Activated T-cell treated with anti-CD3 and anti-CD28 coated beads for 1 hour (primary cell): ENCODE results near the gene ZC3H10.
"Not testable (repeated sequence)": the region's sequence is repeated elsewhere in the genome, so short reads cannot be mapped to it uniquely, and the experiment has no call there.

Source experiments
- DNase-seq: peaks from one replicate; pipeline ENCODE4 v3.0.0-alpha.2; 2020; ENCODE audit warnings: low read depth

ZC3H10 gene

DNA sequence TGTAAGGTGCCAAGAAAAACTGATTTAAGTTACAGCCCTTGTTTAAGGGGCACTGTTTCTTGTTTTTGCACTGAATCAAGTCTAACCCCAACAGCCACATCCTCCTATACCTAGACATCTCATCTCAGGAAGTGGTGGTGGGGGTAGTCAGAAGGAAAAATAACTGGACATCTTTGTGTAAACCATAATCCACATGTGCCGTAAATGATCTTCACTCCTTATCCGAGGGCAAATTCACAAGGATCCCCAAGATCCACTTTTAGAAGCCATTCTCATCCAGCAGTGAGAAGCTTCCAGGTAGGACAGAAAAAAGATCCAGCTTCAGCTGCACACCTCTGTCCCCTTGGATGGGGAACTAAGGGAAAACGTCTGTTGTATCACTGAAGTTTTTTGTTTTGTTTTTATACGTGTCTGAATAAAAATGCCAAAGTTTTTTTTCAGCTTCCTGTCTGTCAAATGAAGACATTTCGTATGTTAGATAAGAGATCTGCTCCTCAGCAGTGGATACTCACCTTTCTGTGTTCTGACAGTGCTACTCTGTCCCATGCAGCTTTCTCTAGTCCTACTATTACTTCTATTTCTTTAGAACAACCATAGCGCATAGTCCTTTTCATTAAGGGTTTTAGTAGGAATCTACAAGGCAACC is 14.9 kb upstream of the ZC3H10 start:
- no peak for DNase-seq

DNA sequence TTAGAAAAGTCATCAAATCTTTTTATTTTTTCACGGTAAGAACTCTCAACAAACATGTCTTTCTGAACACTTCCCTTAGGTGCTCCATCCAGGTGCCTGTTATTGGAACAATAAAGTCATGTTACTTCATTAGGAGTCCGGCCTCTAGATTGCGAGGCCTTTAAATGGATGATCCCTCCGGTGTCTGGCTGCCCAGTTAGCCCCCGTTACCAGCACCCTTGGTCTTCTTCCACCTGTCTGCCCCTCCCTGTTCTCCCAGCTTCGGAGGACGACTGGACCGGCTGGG is 14.3 kb upstream of the ZC3H10 start:
- no peak for DNase-seq

DNA sequence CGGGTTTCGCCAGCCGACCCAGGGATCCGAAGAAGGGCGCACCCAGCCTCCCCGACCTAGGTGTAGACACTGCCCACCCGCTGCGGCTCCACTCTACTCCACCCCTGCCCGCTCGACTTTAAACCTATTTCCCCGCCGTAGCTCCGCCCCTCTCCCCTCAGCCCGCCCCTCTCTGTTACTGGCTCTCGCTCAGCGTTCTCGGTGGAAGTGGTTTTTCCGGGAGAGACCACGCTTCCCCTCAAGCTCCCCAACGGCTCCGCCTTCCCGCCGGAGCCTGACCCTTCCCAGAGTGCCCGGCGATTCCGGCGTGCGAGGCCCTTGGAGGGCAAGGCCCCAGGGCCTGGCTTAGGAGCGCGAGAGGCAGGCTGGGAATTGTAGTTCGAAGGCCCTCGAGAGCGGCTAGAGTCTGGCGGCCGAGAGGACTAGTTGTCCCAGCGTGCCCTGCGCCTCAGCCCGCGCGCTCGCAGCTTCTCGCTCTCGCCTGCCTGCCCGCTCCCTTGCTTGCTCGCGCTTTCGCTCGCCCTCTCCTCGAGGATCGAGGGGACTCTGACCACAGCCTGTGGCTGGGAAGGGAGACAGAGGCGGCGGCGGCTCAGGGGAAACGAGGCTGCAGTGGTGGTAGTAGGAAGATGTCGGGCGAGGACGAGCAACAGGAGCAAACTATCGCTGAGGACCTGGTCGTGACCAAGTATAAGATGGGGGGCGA is 13.8 kb upstream of the ZC3H10 start, which contains the start of gene PA2G4:
Gene PA2G4, plus strand, starts transcription at position 451 of the 706 bp plus-strand sequence. Its CDS starts 179 bp downstream, at position 630.
- peak; percentile 93 for DNase-seq

DNA sequence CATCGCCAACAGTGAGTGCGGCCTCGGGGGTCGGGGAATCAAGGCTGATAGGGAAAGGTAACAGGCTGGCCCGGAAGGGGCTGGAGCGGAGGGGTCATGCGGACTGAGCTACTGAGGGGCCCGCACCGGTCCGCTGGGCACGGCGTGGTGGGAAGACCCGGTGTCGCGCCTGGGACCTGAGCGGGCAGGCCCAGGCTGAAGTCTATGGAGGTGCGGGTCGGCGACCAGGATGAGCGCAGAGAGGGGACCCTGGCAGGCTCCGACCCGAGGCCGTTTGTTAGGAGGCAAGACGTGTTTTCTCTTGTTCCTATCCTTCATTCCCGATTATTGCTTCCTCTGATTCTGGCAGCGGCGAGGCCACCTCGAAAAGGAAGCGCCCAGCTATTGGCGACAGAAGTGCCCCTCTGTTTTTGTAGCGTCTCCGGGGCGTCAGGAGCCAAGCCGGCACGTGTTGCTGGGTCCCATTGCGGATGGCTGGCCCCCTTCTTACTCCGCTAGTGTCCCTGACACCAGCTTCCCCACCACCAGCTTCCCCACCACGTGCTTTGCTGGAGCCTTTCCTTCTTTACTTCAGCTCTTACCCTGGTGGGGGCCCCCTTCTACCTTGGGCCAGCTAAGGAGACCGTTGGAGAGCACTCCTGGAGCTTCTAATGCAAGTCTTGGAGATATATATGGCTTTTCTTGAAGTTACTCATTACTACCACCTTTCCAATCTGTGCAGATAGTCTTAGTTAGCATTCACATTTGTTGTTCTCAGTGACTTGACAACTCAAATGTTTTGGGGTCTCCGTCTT is 13.1 kb upstream of the ZC3H10 start:
- no peak for DNase-seq

DNA sequence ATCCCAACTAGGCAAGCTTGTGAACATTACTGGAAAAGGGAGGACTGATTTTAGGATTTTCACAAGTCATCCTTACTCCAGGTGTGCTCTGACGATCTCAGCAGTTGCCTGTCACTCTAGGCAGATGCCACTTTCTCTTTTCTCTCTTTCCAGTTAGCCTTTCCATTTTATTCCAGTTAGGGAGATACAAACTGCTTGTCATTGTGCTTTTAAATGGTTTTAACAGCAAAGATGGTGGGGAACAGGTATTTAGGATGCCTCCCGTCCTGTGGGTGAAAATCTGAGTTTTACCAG is 12.5 kb upstream of the ZC3H10 start:
- no peak for DNase-seq

DNA sequence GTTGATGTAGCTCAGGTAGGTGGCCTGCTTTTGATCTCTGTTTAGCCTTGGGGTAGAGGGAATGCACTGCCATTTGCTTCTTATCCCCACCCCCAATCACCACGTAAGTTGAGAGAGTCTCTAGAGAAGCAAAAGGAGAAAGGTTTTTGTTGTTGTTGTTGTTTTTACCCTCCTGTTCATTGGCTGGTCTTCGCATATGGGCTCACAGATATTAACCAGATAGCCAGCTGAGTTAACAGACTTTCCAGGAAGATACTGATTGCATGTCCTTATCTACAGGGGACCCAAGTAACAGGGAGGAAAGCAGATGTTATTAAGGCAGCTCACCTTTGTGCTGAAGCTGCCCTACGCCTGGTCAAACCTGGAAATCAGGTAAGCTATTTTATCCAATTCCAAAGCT is 10.8 kb upstream of the ZC3H10 start:
- no peak for DNase-seq

DNA sequence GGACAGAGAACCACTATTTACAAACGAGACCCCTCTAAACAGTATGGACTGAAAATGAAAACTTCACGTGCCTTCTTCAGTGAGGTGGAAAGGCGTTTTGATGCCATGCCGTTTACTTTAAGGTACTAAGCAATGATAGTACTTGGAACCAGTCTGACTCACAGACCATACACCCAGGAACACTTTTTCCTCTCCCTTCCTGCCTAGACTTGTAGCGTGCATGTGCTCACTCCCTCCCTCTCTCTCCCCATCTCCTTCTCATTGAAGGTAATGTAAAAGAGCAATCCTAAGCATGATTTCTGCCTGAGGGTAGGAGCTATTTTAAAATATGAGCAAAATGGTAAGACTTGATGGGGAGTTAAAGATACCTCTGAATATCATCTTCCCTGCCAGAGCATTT is 7.5 kb upstream of the ZC3H10 start:
- DNase-seq = no peak

DNA sequence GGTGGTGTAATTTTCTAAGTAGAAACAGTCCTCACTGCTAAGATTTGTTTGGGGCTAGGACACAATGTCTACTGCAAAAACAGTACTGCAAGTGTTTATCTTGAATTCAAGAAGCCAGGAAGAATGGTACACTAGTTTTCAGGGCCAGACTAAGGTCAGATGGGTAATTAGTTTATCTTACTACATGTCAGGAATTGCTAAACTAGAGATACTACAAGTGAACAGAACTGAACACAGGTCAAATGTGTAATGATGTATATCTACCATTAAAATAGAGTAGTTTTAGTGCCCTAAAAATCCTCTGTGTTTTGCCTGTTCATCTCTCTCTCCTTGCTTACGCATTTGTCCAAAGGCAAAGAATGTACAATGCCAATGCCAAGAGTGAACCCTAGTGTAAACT is 4.0 kb upstream of the ZC3H10 start:
- no peak for DNase-seq

DNA sequence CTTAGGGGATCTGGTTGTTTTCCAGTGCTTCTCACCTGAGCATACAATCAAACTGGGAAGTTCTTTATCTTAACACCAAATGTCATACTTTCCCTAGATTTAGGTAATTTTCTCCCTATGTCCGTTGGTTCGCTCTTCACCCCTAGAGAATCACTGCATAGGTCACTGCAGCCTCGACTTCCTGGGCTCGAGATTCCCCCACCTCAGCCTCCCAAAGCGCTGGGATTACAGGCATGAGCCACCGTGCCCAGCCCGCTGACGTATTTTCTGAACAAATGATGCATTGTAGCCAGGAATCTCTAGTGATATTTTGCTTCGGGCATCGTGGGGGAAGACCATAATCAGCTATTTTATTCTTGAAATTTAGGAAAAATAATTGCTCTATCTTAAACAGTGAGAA is 2.7 kb upstream of the ZC3H10 start:
- no peak for DNase-seq

DNA sequence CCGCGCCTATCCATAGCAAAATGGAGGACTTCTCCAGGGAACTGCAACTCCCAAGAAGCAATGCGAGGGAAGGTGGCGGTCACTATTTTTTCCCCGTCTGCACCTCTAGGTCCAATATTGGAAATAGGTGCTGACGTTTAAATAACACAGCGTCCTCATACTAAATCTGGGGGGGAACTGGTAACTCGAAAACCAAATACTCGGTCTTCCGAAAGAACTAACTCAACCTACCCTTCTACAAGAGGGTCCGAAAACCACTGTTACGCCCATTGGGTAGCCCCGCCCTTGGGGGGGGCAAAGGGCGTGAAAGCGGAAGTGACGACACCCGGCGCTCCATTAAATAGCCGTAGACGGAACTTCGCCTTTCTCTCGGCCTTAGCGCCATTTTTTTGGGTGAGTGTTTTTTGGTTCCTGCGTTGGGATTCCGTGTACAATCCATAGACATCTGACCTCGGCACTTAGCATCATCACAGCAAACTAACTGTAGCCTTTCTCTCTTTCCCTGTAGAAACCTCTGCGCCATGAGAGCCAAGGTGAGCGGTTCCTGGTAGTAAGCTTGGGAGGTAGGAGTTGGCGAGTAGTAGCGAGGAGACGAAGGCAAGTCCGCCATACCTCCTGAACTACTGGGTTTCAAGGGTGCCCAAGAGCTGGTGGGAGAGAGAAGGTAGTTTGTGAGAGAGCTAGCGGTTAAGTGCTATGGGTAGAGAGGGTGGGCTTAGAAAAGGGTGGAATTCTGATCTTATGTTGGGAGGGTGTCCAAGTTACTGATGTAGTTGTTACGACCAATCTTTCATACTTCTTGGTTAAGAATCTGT is 1.6 kb upstream of the ZC3H10 start, which contains the start of gene RPL41:
Gene RPL41, plus strand, starts transcription at position 367 of the 815 bp plus-strand sequence.
- DNase-seq = peak; percentile 93

DNA sequence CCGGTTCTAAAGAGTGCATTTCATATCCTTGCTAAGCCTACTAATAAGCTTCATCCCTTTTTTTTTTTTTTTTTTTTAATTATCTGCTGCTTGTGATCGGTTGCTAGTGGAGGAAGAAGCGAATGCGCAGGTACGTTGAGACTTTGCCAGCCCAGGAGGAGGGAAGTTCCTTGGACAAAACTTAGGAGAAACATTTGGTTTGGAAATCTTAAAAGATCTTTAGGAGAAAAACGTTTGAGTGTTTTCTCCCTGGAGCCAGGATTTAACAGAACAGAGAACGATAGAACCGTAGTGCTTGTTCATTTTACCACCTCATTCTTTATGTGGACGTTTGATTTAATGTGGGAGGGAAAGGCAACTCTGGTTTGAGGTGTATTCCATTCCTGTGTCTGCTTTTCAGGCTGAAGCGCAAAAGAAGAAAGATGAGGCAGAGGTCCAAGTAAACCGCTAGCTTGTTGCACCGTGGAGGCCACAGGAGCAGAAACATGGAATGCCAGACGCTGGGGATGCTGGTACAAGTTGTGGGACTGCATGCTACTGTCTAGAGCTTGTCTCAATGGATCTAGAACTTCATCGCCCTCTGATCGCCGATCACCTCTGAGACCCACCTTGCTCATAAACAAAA is 872 bp upstream of the ZC3H10 start:
- DNase-seq = not testable (repeated sequence)

DNA sequence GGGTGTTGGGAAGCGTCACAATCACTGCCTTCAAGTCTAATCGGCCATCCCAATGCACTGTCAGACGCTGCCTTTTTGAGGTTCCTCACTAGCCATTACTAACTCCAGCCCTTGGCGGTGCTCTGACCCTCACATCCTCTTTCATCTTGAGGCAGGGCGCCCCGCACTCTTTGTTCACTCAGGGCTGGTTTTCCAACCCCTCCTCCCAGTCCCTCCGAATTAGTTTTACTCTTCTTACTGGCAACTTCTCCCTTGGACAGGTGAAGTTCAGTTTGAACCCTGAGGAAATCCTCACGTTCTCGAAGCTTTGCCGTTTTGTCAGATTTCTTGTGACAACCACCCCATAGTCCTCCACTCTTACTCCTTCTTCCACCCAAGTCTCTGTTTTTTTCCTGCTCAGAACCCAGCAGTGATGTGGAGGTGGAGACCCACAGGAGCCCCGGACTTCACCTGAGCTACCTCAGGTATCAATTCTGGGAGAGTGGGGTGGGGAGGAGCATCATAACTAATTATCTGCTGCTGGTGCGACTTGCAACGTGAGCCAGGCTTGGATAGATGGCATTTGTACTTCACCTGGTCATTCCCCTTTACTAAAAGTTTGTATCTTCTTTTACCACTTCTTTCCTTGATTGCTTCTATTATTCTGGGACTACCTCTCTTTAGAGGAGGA is 757 bp downstream of the ZC3H10 start:
- DNase-seq = no peak

DNA sequence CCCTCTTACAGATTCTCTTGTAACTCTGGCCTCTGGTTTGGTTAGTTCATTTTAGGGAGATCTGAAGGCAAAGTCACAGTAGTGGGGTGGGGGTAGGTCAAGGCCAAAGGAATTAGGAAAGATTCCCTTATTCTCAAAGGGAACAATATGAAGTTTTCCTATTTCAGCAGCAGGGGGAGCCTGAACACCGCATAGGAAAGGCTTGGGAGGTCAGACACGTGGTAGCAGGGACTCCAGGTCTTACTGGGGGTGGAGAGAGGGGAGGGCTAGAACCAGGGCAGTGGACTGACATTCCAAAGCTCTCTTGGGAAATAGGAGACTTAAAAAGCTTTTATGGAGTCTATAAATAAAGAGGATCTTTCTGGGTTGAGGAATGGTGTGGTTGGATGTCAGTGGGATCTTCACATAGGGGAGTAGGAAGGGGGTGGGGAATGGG is 1.3 kb downstream of the ZC3H10 start:
- DNase-seq = peak; percentile 37

DNA sequence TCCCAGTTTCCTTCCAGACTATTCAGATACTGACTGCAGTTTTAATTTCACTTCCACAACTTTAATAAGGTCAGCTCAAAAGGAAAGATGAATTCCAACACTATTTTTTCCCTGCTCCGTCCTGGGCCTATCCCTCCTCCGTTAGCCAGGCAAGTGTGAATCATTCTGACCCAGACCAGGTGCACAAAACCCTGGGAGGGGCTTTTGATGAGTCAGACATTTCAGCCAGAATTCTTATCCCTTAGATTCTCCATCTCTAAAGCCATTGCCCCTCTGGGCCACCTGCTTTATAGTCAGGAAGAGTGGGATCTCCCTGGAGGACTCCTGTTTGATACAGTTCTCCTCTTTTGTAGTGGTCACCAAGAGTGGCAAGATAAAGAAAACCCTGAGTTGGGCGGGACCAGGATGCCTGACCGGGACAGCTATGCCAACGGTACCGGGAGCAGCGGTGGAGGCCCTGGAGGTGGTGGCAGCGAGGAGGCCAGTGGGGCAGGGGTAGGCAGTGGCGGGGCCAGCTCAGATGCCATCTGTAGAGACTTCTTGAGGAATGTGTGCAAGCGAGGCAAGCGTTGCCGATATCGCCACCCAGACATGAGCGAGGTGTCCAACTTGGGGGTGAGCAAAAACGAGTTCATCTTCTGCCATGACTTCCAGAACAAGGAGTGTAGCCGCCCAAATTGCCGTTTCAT is 2.2 kb downstream of the ZC3H10 start:
- DNase-seq = no peak

DNA sequence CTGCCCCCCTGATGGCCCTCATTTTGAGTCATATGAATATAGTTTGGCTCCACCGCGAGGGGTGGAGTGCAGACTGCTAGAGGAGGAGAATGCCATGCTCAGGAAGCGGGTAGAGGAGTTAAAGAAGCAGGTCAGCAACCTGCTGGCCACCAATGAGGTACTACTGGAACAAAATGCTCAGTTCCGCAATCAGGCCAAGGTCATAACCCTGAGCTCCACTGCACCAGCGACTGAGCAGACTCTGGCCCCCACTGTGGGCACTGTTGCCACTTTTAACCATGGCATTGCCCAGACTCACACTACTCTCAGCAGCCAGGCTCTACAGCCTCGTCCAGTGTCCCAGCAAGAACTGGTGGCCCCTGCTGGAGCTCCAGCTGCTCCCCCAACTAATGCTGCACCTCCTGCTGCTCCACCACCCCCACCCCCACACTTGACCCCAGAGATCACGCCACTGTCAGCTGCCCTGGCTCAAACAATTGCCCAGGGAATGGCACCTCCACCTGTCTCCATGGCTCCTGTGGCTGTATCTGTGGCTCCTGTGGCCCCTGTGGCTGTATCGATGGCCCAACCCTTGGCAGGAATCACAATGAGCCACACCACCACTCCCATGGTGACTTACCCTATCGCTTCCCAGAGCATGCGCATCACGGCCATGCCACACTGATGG is 3.3 kb downstream of the ZC3H10 start:
- no peak for DNase-seq

DNA sequence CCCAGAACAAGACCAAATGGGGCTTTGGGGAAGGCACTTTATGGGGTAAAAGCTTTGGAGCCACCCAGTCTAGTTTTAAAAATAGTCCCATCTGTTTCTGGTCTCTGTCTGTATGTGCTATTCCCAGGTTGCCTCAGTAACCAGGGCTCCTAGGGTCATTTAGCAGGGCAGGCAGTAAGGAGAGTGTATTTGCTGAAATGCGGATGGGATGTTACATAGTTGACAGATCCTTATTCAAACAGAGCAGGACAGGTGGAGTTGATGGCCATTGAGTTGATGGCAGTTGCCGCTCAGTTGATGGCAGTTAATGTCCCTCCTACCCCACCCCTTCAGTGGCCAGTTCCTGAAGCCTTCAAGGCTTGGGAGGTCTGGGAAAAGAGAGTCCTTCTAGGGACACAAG is 4.6 kb downstream of the ZC3H10 start:
- no peak for DNase-seq

DNA sequence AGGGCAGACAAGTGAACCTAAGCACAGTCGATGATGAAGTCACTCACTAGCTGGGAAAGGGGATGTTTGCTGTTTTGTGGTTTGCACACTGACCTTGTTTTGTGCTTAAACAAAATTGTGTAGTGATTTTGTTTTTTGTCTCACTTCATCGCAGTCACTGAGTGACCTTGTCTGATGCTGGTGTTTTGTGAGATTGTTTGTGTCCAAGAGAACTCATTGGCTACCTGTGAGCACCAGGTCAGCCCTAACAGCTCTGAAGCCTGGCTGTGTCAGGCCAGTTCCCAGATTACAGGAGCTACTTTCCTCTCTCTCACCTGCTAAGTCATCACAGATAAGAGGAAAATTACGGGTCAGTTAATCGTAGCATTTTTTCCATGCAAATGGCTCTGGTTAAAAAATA is 6.1 kb downstream of the ZC3H10 start:
- no peak for DNase-seq

DNA sequence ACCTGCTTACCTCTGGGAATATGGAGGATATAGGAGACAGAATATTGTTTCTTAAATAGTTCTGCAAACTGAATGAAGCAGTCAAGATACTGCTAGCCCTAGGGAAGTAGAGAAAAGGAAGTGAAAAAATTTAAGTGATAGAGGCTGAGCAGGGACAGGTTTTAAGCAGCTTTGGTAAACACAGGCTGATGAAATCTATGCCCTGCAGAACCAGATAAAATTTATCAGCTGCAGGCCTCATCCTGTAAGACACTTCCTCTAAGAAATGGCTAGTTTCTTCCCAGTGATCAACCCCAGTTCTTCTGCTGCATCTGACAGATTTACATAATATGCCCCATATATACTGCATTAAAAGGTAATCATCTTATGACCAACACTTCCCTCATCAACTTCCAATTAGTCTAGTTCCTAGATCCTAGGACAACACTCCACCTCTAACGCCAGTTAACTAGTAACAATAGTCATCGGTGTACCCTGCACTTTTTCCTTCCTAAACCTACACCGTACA is 8.7 kb downstream of the ZC3H10 start:
- DNase-seq = no peak

DNA sequence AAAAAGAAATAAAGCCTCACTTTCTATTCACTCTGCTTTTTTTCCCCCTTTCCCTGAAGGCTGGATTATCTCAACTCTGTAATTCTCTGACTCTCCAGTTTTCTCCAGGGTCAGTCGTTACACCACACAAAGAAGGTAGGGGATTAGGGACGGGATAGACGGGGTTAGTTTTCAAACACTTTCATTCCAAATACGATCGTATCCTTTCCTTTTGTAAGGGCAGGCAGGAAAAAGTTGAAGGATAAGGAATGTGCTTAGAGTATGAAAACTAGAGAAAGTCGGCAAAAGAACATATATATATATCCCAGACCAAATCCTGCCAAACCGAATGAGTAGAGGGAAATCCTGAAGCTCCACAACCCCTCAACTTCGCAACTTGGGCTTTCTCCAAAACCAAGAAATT is 9.4 kb downstream of the ZC3H10 start:
- no peak for DNase-seq
